H1 (cell line): ENCODE results near the gene OGG1. TPM values are rescaled to one million over a fixed set of nuclear protein-coding genes. Genes with fewer than 3 reads are reported as not detected.

Experiments used
- CTCF ChIA-PET: fragments of 300-600 bp; sonication (Branson Sonifier 250); formaldehyde crosslinking; loops from one replicate; lab custom pipeline; 2021; ENCODE audit not compliant: partially characterized antibody; lab: Charles Lee
- POLR2A ChIA-PET: fragments of 300-600 bp; sonication (Branson Sonifier 250); formaldehyde crosslinking; loops from one replicate; lab custom pipeline; 2021; ENCODE audit warnings: inconsistent platforms; ENCODE audit not compliant: partially characterized antibody; lab: Charles Lee
- DNase-seq, 2 experiments: peaks; one replicate each; pipeline versions ENCODE4 v3.0.0 to v3.0.0-alpha.2; 2010 to 2022; ENCODE audit warnings: low spot score in 2 of 2, low read depth in 1 of 2, mixed read lengths in 1 of 2
- FAIRE-seq: peaks from 2 replicates; lab custom pipeline; 2011; peaks lifted over from hg19 to GRCh38; lab: Jason Lieb, UNC
- H2AFZ ChIP-seq: 2 replicates; pipeline ENCODE4 v1.8.1; 2012; ENCODE audit warnings: low read length, inconsistent platforms
- H2AK5ac ChIP-seq: 2 replicates; pipeline ENCODE4 v1.6.1; 2013; ENCODE audit warnings: low read depth, low read length
- H2BK120ac ChIP-seq: replicated peaks from 2 replicates; pipeline ENCODE3; 2013; ENCODE audit warnings: low read depth, low read length, inconsistent platforms
- H2BK12ac ChIP-seq: 2 replicates; pipeline ENCODE4 v1.6.1; 2013; ENCODE audit warnings: low read depth, low read length
- H2BK15ac ChIP-seq: 2 replicates; pipeline ENCODE4 v1.6.1; 2013; ENCODE audit warnings: low read length
- H2BK20ac ChIP-seq: 2 replicates; pipeline ENCODE4 v1.6.1; 2013; ENCODE audit warnings: low read length
- H2BK5ac ChIP-seq: 2 replicates; pipeline ENCODE4 v1.6.1; 2013; ENCODE audit warnings: low read depth, low read length
- H3K14ac ChIP-seq: 2 replicates; pipeline ENCODE4 v1.6.1; 2013; ENCODE audit warnings: inconsistent platforms; ENCODE audit not compliant: insufficient read length
- H3K18ac ChIP-seq: 2 replicates; pipeline ENCODE4 v1.6.1; 2013; ENCODE audit warnings: low read length; ENCODE audit errors: extremely low read depth
- H3K23ac ChIP-seq: 2 replicates; pipeline ENCODE4 v1.6.1; 2013; ENCODE audit warnings: inconsistent platforms; ENCODE audit not compliant: insufficient read length
- H3K23me2 ChIP-seq: 2 replicates; pipeline ENCODE4 v1.6.1; 2013; ENCODE audit warnings: low read depth, low read length
- H3K27ac ChIP-seq: 2 replicates; pipeline ENCODE4 v1.6.1; 2011; ENCODE audit warnings: low read depth, low read length, inconsistent platforms
- H3K27me3 ChIP-seq, 4 experiments: replicated peaks in 1 of 4; 1 replicate in 1 of 4; 2 replicates in 3 of 4; pipeline versions ENCODE4 v1.6.1 to v1.8.1; 2011 to 2013; ENCODE audit warnings: low read length in 3 of 4, mild to moderate bottlenecking in 3 of 4, inconsistent platforms in 2 of 4, mixed read lengths in 2 of 4, moderate library complexity in 1 of 4; ENCODE audit not compliant: control insufficient read depth in 3 of 4, insufficient read depth in 3 of 4; ENCODE audit errors: extremely low read depth in 1 of 4
- H3K36me3 ChIP-seq, 4 experiments: 2 replicates each; pipeline versions ENCODE4 v1.6.1 to v1.8.1; 2011 to 2013; ENCODE audit warnings: mild to moderate bottlenecking in 4 of 4, low read length in 3 of 4, moderate library complexity in 2 of 4, control low read depth in 1 of 4, inconsistent platforms in 1 of 4; ENCODE audit not compliant: insufficient read depth in 4 of 4, control insufficient read depth in 2 of 4
- H3K4ac ChIP-seq: replicated peaks from 2 replicates; pipeline ENCODE3; 2013; ENCODE audit warnings: low read length, low read depth, mixed read lengths, inconsistent platforms; ENCODE audit not compliant: insufficient read length
- H3K4me1 ChIP-seq, 4 experiments: replicated peaks in 1 of 4; 1 replicate in 1 of 4; 2 replicates in 3 of 4; pipeline versions ENCODE4 v1.6.1 to v1.8.1; 2011 to 2013; ENCODE audit warnings: low read length in 3 of 4, inconsistent platforms in 2 of 4, mixed read lengths in 1 of 4; ENCODE audit not compliant: insufficient read depth in 4 of 4, control insufficient read depth in 3 of 4
- H3K4me2 ChIP-seq, 2 experiments: 2 replicates each; pipeline versions ENCODE4 v1.6.1 to v1.8.1; 2011 to 2013; ENCODE audit warnings: low read depth in 2 of 2, low read length in 2 of 2, control low read depth in 1 of 2, inconsistent platforms in 1 of 2, mild to moderate bottlenecking in 1 of 2; ENCODE audit not compliant: insufficient read depth in 1 of 2
- H3K4me3 ChIP-seq, 4 experiments: fragments of 200-600, 300-600 bp in 1 of 4; sonication (generic), shearing (Covaris generic), sonication (Bioruptor Twin) in 1 of 4; 2 replicates each; pipeline versions ENCODE4 v1.5.1 to v1.8.1; 2011 to 2016; ENCODE audit warnings: low read length in 4 of 4, low read depth in 3 of 4, control low read depth in 2 of 4, inconsistent platforms in 2 of 4, mild to moderate bottlenecking in 2 of 4, mixed read lengths in 1 of 4, moderate library complexity in 1 of 4; ENCODE audit not compliant: insufficient read depth in 2 of 4; ENCODE audit errors: extremely low read depth in 1 of 4
- H3K56ac ChIP-seq: replicated peaks from 2 replicates; pipeline ENCODE3; 2013; ENCODE audit warnings: low read depth, mild to moderate bottlenecking, mixed read lengths, low read length, inconsistent platforms; ENCODE audit not compliant: insufficient read length
- H3K79me1 ChIP-seq: 2 replicates; pipeline ENCODE4 v1.6.1; 2013; ENCODE audit warnings: low read depth, low read length, control low read depth
- H3K79me2 ChIP-seq, 2 experiments: 2 replicates each; pipeline versions ENCODE4 v1.6.1 to v1.8.1; 2012 to 2013; ENCODE audit warnings: low read length in 2 of 2, mild to moderate bottlenecking in 2 of 2, inconsistent platforms in 1 of 2; ENCODE audit not compliant: insufficient read depth in 2 of 2, control insufficient read depth in 1 of 2
- H3K9ac ChIP-seq, 4 experiments: replicated peaks in 1 of 4; 1 replicate in 1 of 4; 2 replicates in 3 of 4; pipeline versions ENCODE4 v1.6.1 to v1.8.1; 2011 to 2013; ENCODE audit warnings: low read depth in 3 of 4, low read length in 3 of 4, control low read depth in 2 of 4, mild to moderate bottlenecking in 2 of 4, moderate library complexity in 2 of 4, inconsistent platforms in 1 of 4; ENCODE audit errors: extremely low read depth in 1 of 4
- H3K9me3 ChIP-seq, 2 experiments: 2 replicates each; pipeline versions ENCODE4 v1.6.1 to v1.8.1; 2012 to 2013; ENCODE audit warnings: mild to moderate bottlenecking in 2 of 2, moderate library complexity in 2 of 2, control low read depth in 1 of 2, inconsistent platforms in 1 of 2, low read depth in 1 of 2, low read length in 1 of 2, mixed read lengths in 1 of 2; ENCODE audit not compliant: insufficient read depth in 2 of 2
- H4K20me1 ChIP-seq, 2 experiments: replicated peaks in 1 of 2; 2 replicates each; pipeline versions ENCODE3 to v1.8.1; 2011 to 2013; ENCODE audit warnings: inconsistent platforms in 2 of 2, low read length in 2 of 2, mild to moderate bottlenecking in 1 of 2; ENCODE audit not compliant: insufficient read depth in 2 of 2, control insufficient read depth in 1 of 2
- H4K5ac ChIP-seq: 2 replicates; pipeline ENCODE4 v1.6.1; 2013; ENCODE audit warnings: low read length, low read depth, mixed read lengths, inconsistent platforms; ENCODE audit not compliant: insufficient read length
- H4K8ac ChIP-seq: 2 replicates; pipeline ENCODE4 v1.8.0; 2013; ENCODE audit warnings: mild to moderate bottlenecking, moderate library complexity, low read length, inconsistent platforms; ENCODE audit not compliant: insufficient read depth; ENCODE audit errors: extremely low read depth
- H4K91ac ChIP-seq: replicated peaks from 2 replicates; pipeline ENCODE3; 2013; ENCODE audit warnings: low read length, mixed read lengths, inconsistent platforms; ENCODE audit not compliant: insufficient read length
- BCL11A ChIP-seq, 2 experiments: IDR thresholded peaks; one replicate each; pipeline ENCODE4 v1.6.1; 2011; ENCODE audit warnings: low read depth in 2 of 2, low read length in 2 of 2, mild to moderate bottlenecking in 2 of 2
- CBX8 ChIP-seq: fragments of 300-800, 300-1000 bp; sonication (generic); IDR thresholded peaks from 2 replicates; pipeline ENCODE4 v1.7.1; 2016; ENCODE audit warnings: low read depth, low read length, borderline replicate concordance
- CEBPB ChIP-seq: IDR thresholded peaks from 2 replicates; pipeline ENCODE4 v1.6.1; 2012; ENCODE audit warnings: low read depth, low read length
- GTF2F1 ChIP-seq: IDR thresholded peaks from 2 replicates; pipeline ENCODE4 v1.6.1; 2012; ENCODE audit warnings: low read depth, low read length, improper control_type of control experiment, borderline replicate concordance
- KDM1A ChIP-seq: fragments of 200-600, 300-600 bp; sonication (generic); IDR thresholded peaks from 2 replicates; pipeline ENCODE4 v1.7.1; 2016; ENCODE audit warnings: mild to moderate bottlenecking, low read length, borderline replicate concordance
- PHF8 ChIP-seq: fragments of 200-600 bp; sonication (generic); conservative IDR thresholded peaks from 2 replicates; pipeline ENCODE4 v1.7.1; 2012; ENCODE audit warnings: low read depth, mild to moderate bottlenecking, inconsistent platforms, low read length, moderate library complexity
- POLR2A ChIP-seq, 2 experiments: IDR thresholded peaks; 1 replicate in 1 of 2; 2 replicates in 1 of 2; pipeline ENCODE4 v1.6.1; 2011; ENCODE audit warnings: low read depth in 2 of 2, low read length in 2 of 2, mild to moderate bottlenecking in 2 of 2; ENCODE audit errors: control extremely low read depth in 1 of 2
- POLR2AphosphoS5 ChIP-seq: IDR thresholded peaks from 2 replicates; pipeline ENCODE4 v1.6.1; 2011; ENCODE audit warnings: low read depth, low read length
- POU5F1 ChIP-seq: IDR thresholded peaks from 2 replicates; pipeline ENCODE4 v1.6.1; 2011; ENCODE audit warnings: low read depth, mild to moderate bottlenecking, low read length, moderate library complexity
- SAP30 ChIP-seq: fragments of 300-600 bp; sonication (generic); IDR thresholded peaks from 2 replicates; pipeline ENCODE4 v1.7.1; 2012; ENCODE audit warnings: low read length, moderate library complexity, mild to moderate bottlenecking, inconsistent platforms; ENCODE audit not compliant: insufficient read depth, insufficient replicate concordance
- TAF1 ChIP-seq: IDR thresholded peaks from 2 replicates; pipeline ENCODE4 v1.6.1; 2011; ENCODE audit warnings: mild to moderate bottlenecking, low read depth, low read length
- WGBS, 2 experiments: shearing (Covaris generic) in 1 of 2; methylation state at CpG; one replicate each; pipeline versions ENCODE4 v1.1.6 to v1.1.7; 2013 to 2015; ENCODE audit warnings: low lambda C conversion rate in 2 of 2, mixed read lengths in 2 of 2, inconsistent platforms in 1 of 2, low coverage in 1 of 2, missing lambda C conversion rate in 1 of 2; ENCODE audit not compliant: insufficient replicate concordance in 2 of 2, insufficient coverage in 1 of 2, insufficient read length in 1 of 2; ENCODE audit errors: extremely low coverage in 1 of 2, missing lambda C conversion rate in 1 of 2; 5-methylcytosine and 5-hydroxymethylcytosine counted together
- polyA plus RNA-seq, 7 experiments: library from polyadenylated mRNA; depleted of rRNA in 3 of 7; stranded (reverse) in 5 of 7; unstranded in 2 of 7; fragments of >200 nt in 5 of 7; fragments of 200-250 nt in 2 of 7; gene quantifications; 1 replicate in 5 of 7; 2 replicates in 1 of 7; 4 replicates in 1 of 7; pipeline versions ENCODE4 v1.2.1 to v1.2.3, GENCODE V29; 2011 to 2013; ENCODE audit warnings: missing spikeins in 2 of 7, mixed read lengths in 2 of 7
- total RNA-seq: library from RNA; stranded (reverse); fragmentation: NEBNext Ultra II Directional; extraction: Animal tissue kit (Norgen Biotek cat#: 25700); gene quantifications from 2 replicates; pipeline ENCODE4 v1.2.1, GENCODE V29; 2021
- TF ChIP-seq, protein P1 (sequence below): IDR thresholded peaks from 2 replicates; pipeline ENCODE4 v1.6.1; 2012; ENCODE audit warnings: inconsistent platforms

OGG1 gene
- total and polyA plus RNA-seq, 2 of the 8 experiments (the other 6 are each of a cell fraction or from before 2014, with no cell fraction given) = 29.6 to 46.8 TPM

DNA sequence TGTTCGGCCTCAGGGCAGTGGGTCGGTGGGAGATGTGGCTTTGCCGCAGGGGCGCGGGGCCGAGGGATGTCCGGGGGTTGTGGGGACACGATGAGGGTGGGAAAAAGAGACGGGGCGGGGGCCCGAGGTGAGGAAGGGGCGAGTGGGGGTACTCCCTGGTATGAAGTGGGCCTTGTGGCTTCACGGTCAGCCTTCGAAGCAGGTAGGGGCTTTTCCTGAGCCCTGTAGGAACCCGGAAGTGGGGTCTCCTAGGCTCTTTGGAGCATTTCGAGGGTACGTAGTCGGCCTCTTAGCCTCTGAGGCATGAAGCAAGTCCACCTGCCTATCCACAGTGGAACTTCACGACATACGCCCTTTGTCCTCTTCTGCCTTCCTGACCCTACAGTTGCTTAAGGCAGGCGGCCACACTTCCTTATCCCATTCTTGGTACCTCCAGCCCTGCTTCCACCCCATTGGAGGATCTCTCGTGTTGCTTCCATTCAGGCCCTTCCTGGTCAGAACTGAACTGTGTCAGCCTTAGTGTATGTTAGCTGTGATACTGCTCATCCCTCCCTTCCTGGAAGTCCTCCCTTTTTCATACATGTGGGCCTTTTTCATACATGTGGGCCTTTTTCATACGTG, 43.5 kb downstream of the OGG1 start:
- H4K5ac ChIP-seq = peak overlapping the region; percentile 41
- WGBS, 2 experiments = 3% methylated on average over 11 of the region's 23 CpGs; no CpG with 5 or more reads in 1 of the 2 experiments
- H2BK15ac ChIP-seq = peak overlapping the region; percentile 34; the same call in 1 of the 2 replicates
- H3K4me3 ChIP-seq = peak overlapping the region; percentile 89 to 98 (median 95)
- peaks cover 9% of the 10 kb centered on the region for H3K79me1 ChIP-seq
- H3K23me2 ChIP-seq = peaks cover 8% of the 10 kb centered on the region
- H2BK12ac ChIP-seq = peak overlapping the region; percentile 81; the same call in 1 of the 2 replicates
- no peak overlapping the region for H2BK120ac ChIP-seq
- H2BK20ac ChIP-seq = no peak overlapping the region
- peaks cover 0 to 40% of the 10 kb centered on the region in 2 experiments; a peak in 2 of 4 replicates for H3K79me2 ChIP-seq
- peaks cover 3 to 33% (median 20%) of the 10 kb centered on the region in 4 experiments; a peak in 7 of 8 replicates for H3K36me3 ChIP-seq
- H4K8ac ChIP-seq = peak overlapping the region; percentile 95
- peak overlapping the region; percentile 57 for H3K23ac ChIP-seq
- no peak overlapping the region for H3K14ac ChIP-seq
- no peak overlapping the region for H2AFZ ChIP-seq
- no peaks in the 10 kb centered on the region for H3K9me3 ChIP-seq
- H4K20me1 ChIP-seq = no peaks in the 10 kb centered on the region
- H3K27ac ChIP-seq = peak overlapping the region; percentile 98
- H3K9ac ChIP-seq = peak overlapping the region; percentile 94 to 99 (median 96)
- peaks cover 0 to 8% (median 0%) of the 10 kb centered on the region in 4 experiments; a peak in 2 of 7 replicates for H3K4me1 ChIP-seq
- peak overlapping the region; percentile 62 for H4K91ac ChIP-seq
- ChIA-PET CTCF (interaction anchor here (0.6 to 1.2 kb wide), 7 partner anchors 9 to 339 kb away, joined by 3 to 6 read pairs (median 3); partner anchors contain the start of gene OGG1), POLR2A (interaction anchor here (0.7 to 5.5 kb wide), 23 partner anchors 9 to 1420 kb away, joined by 3 to 71 read pairs (median 4); partner anchors contain the start of genes BRPF1, CAMK1, CRELD1 and EMC3)
- H3K27me3 ChIP-seq = no peaks in the 10 kb centered on the region
- peak overlapping the region; percentile 83 to 96 for H3K4me2 ChIP-seq
- DNase-seq (no peak), FAIRE-seq (no peak)
- H3K18ac ChIP-seq = peak overlapping the region; percentile 62; the same call in 1 of the 2 replicates
- peak overlapping the region; percentile 97 for H2BK5ac ChIP-seq
- H2AK5ac ChIP-seq = peak overlapping the region; percentile 94; the same call in 1 of the 2 replicates
- H3K4ac ChIP-seq = peak overlapping the region; percentile 1
- no peak overlapping the region for H3K56ac ChIP-seq
- TF ChIP-seq SAP30 = peak; percentile 83
- no peak for TF ChIP-seq CEBPB
- no peak for TF ChIP-seq BCL11A (IDR thresholded peaks at IDR 0.05; ENCODE audit: low read depth in 2 of 2, low read length in 2 of 2)
- no peak for TF ChIP-seq GTF2F1
- TF ChIP-seq POU5F1 = no peak
- peak; percentile 46 for TF ChIP-seq PHF8
- no peak for TF ChIP-seq TAF1
- TF ChIP-seq KDM1A = no peak
- TF ChIP-seq, protein P1, sequence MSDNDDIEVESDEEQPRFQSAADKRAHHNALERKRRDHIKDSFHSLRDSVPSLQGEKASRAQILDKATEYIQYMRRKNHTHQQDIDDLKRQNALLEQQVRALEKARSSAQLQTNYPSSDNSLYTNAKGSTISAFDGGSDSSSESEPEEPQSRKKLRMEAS = no peak
- peak; percentile 56 to 77; a peak in 2 of 3 replicates for TF ChIP-seq POLR2A (IDR thresholded peaks at IDR 0.05; ENCODE audit: control extremely low read depth in 1 of 2, low read depth in 2 of 2, low read length in 2 of 2)
- TF ChIP-seq CBX8 = no peak
- peak; percentile 37; the same call in 1 of the 2 replicates for TF ChIP-seq POLR2AphosphoS5
